Hematopoietic multipotent progenitor cell treated with erythropoietin and hydrocortisone succinate and interleukin-3 and kit ligand, for 4 days (in vitro differentiated cells): ENCODE results near the gene MED12L.

ENCODE experiments used
- DNase-seq: peaks from one replicate; pipeline ENCODE4 v3.0.0-alpha.2; 2015

Gene MED12L

GRCh38 chr3:151305775-151306151, 220.3 kb downstream of the MED12L start:
- DNase-seq, result no peak

DNA sequence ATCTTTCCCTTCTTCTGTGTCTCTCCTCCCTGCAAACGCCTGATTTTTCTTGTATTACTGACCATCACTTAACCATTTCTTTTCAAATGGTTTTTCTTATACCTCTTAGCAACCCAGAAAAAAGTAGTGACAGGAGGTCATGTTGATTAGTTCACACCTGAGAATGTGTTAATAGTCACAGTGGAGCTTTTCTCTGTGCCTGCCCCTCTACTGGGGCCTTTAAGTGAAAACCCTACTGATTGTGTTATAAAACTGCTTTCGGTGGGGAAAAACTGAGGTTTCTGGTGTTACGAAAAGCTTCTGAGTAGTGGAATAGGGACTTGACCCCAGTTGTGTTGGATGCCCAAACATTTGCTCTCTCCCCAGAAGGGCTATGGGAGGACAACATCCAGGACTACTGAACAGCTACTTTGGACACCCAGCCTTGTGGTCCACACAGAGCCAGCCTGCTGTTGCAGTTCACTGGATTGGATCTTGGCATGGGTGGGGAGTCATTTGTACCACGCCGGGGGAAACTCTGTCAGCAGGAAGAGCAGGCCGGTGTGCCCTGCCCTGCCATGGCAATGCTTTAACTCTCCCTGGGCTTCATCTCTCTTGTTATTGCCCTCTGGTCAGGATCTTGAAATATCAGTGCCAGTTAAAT, 220.8 kb downstream of the MED12L start:
- no peak for DNase-seq

DNA sequence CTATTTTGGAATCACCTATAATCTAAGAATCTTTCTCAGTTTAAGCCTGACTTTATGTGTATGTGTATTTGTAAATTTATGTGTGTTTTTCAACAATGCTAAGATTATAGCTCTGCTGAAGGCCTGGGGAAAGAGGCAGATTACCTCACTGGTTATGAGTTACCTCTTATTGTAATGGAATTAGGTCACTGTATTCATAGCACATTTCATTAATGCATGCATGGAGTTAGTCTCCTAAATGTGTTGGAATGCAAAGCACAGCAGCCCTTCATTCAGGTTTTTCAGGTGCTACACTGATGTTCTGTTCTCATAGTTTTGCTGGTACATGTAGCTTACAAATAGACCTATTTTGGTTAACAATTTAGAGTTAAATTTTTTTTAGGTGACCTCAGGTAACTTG, 221.7 kb downstream of the MED12L start:
- no peak for DNase-seq

DNA sequence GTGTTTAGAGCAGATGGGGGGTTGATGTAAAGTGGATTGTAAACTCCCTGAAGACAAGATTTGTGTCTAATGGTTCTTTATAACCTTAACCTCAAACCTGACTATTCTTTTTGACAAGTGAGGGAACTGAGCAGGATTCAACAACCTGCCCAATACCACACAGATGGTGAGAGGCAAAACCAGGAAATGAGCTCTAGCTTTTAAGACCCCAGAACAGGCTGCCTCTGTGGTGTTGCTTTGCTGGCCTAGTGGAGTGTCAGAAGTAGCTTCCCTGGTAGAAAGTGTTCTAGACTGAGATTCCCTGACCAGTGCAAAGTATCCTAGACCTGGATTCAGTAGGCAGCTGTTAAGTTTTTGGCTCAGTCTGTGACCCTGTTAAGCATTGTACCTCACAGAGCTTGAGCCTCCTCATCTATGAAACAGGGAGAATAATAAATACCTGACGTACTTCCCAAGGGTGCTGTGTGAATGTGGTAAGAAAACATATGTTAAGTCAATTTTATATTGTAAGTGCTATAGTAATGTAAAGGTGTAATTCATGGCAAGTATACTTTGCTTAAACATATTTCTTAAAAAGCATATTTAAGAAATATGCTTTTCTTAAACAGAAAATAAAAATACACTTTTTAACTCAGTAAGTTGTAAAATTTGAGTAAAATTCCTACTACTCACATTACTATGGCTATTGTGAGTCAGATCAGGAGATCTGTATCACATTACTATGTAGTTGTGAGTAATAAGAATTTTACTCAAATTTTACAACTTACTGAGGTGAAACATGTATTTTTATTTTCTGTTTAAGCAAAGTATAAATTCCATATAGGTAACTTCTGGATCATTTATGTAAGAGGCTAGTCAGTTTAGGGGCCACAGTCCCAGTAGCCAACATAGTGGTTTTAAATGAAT, 222.4 kb downstream of the MED12L start:
- no peak for DNase-seq

DNA sequence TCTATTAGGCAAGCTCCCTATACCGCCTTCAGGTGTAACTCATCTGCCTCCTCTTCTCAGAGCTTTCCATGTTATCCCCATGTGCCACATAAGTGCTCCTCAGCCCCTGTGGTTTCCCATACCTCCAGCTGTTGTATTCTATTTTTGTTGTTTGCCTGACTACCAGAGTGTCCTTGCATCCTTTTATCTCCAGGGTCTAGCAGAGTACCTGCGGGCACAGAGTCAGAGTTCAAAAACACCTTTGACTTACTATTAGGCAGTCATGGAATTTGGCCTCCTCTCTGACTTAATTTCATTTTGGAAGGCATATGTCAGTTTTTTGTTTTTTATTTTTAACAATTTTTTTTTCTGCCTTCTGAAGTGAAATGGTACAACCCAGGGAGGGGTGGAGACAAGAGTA, 224.1 kb downstream of the MED12L start:
- no peak for DNase-seq

GRCh38 chr3:151312972-151313371, 227.5 kb downstream of the MED12L start:
- no peak for DNase-seq

DNA sequence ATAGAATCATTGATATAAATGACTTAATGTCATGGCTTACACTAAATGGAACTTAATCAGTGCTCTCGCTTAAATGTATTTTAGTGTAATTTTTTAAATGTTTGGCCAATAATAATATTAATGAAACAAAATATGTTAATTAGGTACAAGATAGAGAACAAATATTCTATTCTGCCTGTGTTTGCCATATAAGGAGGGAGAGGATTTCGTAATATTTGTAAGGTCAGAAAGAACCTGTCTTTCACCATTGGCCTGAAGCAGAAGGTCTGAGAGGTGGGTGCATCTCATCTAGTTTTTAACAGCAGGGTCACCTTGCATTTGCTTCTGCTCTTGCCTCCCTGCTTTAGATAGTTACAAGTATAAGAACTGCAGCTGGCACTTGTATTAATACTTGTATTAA, 228.7 kb downstream of the MED12L start:
- DNase-seq, result no peak

GRCh38 chr3:151314593-151314992, 229.1 kb downstream of the MED12L start:
- DNase-seq, result no peak

GRCh38 chr3:151315136-151315535, 229.7 kb downstream of the MED12L start:
- no peak for DNase-seq

- no peak for DNase-seq
Measured at GRCh38 chr3:151315846-151316245, 230.4 kb downstream of the MED12L start.

DNA sequence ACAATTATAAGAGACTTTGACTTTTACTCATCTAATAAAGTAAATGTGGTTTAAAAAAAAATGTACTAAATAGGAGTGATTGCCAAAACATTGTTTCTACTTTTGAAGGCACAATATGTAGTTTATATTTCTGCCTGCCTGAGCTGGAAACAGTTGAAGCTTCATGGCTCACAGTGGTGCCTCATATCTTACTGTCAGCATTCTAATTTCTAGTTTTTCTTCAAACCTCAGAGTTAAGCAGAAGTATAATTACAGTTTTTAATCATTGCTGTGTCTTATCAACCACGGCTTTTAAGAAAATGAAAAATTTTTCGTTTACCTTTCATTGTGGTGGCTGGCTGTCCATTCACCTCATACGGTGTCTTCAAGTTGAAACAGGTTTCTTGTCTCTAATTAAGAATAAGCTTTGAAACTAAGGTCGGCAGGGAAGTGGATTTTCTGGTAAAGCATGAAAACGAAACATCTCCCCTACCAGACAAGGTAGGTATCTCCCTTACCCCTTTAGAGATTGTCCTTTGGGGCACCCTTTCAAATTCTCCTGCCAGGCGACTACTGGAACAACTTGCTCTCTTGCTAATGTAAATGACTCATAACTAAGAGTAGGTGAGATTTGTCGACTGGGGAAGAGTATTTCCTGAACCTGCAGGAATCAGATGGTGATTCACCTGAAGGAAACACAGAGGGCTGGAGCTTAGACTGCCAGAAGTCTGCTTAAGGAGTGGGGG, 231.0 kb downstream of the MED12L start, which contains the start of gene GPR87:
Gene GPR87 (minus strand): TSS at position 554 of the 725 bp plus-strand sequence. CDS start 16,720 bp downstream, outside the sequence.
- DNase-seq, result no peak

GRCh38 chr3:151318313-151318712, 232.8 kb downstream of the MED12L start:
- DNase-seq, result no peak

- peak; percentile 48 for DNase-seq
Measured at GRCh38 chr3:151318991-151319390, 233.5 kb downstream of the MED12L start.

DNA sequence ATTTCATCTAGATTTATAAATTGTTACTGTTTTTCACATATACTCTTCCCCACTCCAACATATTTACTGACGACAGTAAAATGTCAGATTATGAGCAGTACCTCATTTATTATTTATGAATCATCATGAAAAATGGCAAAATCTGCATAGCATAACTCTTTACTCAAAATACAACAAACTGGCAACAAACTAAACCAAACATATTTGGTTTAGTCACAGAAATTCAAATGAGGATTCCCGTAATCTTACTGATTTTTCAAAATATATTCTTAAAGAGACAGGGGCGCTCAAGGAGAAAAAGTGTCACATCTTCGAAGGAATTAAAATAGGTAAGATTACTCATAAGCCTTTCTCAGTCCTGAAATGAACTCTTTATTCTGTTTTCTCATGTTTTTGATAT, 234.2 kb downstream of the MED12L start:
- DNase-seq, result no peak

GRCh38 chr3:151320131-151320530, 234.7 kb downstream of the MED12L start:
- no peak for DNase-seq

DNA sequence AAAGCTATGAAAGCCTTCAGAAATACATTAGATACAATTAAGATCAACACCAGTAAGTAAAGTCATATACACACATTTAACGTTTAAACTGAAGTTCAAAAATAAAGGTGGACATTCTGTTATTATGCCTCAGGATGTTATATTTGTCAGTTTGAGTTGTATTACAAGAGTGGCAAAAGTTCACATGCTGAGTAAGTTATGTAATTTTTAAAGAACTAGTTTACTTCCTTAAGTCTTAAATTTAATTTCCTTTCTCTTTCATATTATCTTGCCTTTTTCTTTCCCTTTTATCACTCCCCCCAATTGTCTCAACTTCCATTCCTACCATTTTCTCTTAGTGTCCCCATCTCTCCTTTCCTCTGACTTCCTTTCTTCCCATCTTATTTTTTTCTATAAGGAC, 236.1 kb downstream of the MED12L start:
- no peak for DNase-seq

DNA sequence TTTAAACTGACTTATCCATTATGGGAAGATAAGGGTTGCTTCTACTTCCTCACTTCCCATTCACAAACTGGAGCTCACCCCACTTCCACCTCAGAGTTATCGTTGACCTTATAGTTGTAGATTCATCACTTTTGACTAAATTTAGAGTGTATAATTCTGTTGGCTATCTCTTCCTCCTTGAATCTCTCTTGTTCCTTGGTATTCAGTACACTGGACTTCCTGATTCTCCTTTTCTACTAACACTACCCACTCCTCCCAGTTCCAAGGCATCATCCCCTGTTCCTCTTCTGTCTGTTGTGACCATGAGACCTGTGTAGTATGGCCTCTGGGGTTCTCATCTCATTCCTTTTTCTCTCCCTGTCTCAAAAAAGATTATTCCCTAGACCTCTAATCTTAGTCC, 237.0 kb downstream of the MED12L start:
- no peak for DNase-seq

DNA sequence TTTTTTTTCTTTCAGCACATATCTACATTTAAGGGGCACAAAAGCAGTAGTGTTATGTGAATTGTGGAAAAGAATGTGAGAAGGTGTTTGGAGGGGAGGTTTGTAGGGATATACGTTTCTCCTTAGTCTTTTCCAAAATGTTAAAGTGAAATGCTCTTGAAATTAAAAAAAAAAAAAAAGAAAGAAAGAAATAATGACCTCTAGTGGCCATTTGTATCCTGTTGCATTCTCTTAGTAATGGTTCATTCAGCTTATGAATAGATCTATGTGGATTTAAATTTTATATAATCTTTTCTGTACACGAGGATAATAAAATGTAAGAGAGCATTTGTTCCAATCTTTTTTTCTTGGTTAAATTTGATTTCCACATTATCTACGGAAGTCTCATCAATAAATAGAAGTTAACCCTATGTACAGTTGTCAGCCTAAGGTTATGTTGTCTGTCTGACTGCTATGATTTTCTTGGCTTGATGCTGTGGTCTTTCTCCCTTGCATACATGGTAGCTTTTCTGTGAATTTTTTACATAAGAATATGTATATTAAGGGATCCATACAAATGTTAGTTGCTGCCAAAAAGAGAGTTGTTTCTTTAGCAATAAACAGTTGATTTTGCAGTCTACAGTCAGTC, 242.2 kb downstream of the MED12L start:
- peak; percentile 73 for DNase-seq

GRCh38 chr3:151328298-151328995, 243.0 kb downstream of the MED12L start:
- DNase-seq, result peak; percentile 66

DNA sequence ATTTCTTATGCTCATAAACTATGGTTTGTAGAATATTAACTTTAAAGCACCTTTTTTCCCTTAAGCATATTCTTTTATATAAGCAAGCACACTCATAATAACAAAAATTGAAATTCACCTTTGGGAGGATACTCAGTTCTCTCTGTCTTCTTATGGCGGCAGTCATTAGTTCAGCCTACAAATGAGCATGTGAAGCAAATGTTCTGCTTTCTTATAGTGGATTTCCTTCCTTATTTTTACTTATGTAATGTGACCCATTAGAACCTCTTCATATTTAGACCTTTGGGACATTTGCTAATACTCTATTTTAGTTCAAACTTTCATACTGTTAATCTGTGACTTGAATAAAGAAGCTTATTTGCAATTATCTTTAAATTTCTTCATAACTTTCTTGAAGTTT, 243.9 kb downstream of the MED12L start, which contains the start of gene P2RY13:
Gene P2RY13 (minus strand): TSS at position 187 of the 400 bp plus-strand sequence. CDS start 21 bp downstream, at position 166.
- DNase-seq, result no peak

DNA sequence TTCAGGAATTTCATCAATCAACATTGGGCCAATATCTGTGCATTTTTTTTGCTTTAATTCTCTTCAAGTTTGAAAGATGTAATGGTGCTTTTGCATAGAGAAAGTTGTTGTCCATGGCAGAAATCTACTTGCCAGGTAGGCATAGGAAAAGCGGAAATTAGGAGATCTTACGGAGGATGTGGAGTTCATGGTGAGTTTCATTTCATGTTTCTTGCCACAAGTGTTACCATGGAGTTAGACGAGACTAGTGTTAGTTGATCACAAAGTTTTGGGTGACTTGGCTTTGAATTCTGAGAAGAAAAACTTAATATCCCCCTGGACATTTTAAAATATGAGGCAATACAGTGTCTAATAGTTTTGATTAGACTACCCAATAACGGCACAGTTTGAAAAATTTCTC, 244.9 kb downstream of the MED12L start:
- no peak for DNase-seq

- peak; percentile 49 for DNase-seq
Measured at GRCh38 chr3:151330899-151331298, 245.4 kb downstream of the MED12L start.
